GM23338 (cell line): Measurements from ENCODE around the gene LRRC18. TPM values are rescaled to one million over a fixed set of nuclear protein-coding genes. Genes with fewer than 3 reads are reported as not detected.
A peak's percentile ranks its signal among the peaks of the same experiment; 100 is the strongest.

Experiments used
- ATAC-seq: fragments of 200-7000 bp; cut with Tn5 transposase; 3 replicates; pipeline ENCODE4 v1.9.1; 2020
- DNase-seq: peaks from one replicate; pipeline ENCODE4 v3.0.0-alpha.2; 2015; ENCODE audit warnings: low spot score
- H2AFZ ChIP-seq: fragments of 200-600 bp; sonication (generic); 2 replicates; pipeline ENCODE4 v1.8.0; 2016; ENCODE audit warnings: antibody characterized with exemption, mild to moderate bottlenecking, moderate library complexity
- H3F3A ChIP-seq: fragments of 200-600 bp; sonication (generic); replicated peaks from 2 replicates; pipeline ENCODE4 v1.8.0; 2017; ENCODE audit warnings: antibody characterized with exemption, mixed run types, low read depth
- H3K27ac ChIP-seq: fragments of 200-600 bp; sonication (generic); 2 replicates; pipeline ENCODE4 v1.6.1; 2016; ENCODE audit warnings: low read depth
- H3K27me3 ChIP-seq: fragments of 200-600 bp; sonication (generic); 2 replicates; pipeline ENCODE4 v1.8.0; 2016; ENCODE audit warnings: mild to moderate bottlenecking, mixed run types, moderate library complexity; ENCODE audit not compliant: insufficient read depth
- H3K36me3 ChIP-seq: fragments of 200-600 bp; sonication (generic); 2 replicates; pipeline ENCODE4 v1.8.0; 2016; ENCODE audit warnings: mild to moderate bottlenecking; ENCODE audit not compliant: insufficient read depth
- H3K4me1 ChIP-seq: fragments of 200-600 bp; sonication (generic); 2 replicates; pipeline ENCODE4 v1.8.0; 2016; ENCODE audit warnings: mild to moderate bottlenecking, moderate library complexity; ENCODE audit not compliant: insufficient read depth
- H3K4me2 ChIP-seq: fragments of 200-600 bp; sonication (generic); 2 replicates; pipeline ENCODE4 v1.7.1; 2017; ENCODE audit warnings: mixed run types
- H3K4me3 ChIP-seq: fragments of 200-600 bp; sonication (generic); 2 replicates; pipeline ENCODE4 v1.6.1; 2016; ENCODE audit warnings: mixed run types
- H3K79me2 ChIP-seq: fragments of 200-600 bp; sonication (generic); replicated peaks from 2 replicates; pipeline ENCODE4 v1.8.0; 2017; ENCODE audit warnings: mild to moderate bottlenecking; ENCODE audit not compliant: insufficient read depth
- H3K9me2 ChIP-seq: fragments of 200-600 bp; sonication (generic); 2 replicates; pipeline ENCODE4 v1.8.0; 2017; ENCODE audit not compliant: insufficient read depth
- H4K20me1 ChIP-seq: fragments of 200-600 bp; sonication (generic); replicated peaks from 2 replicates; pipeline ENCODE4 v1.8.0; 2017; ENCODE audit warnings: mild to moderate bottlenecking; ENCODE audit not compliant: insufficient read depth
- H3K27ac Mint-ChIP-seq: 2 replicates; pipeline ENCODE4 v1.8.0; 2020; ENCODE audit warnings: inconsistent platforms, mild to moderate bottlenecking, moderate library complexity, mixed read lengths
- H3K27me3 Mint-ChIP-seq: 3 replicates; pipeline ENCODE4 v1.8.0; 2022; ENCODE audit warnings: low read depth, mild to moderate bottlenecking, moderate library complexity, mixed read lengths, inconsistent platforms; ENCODE audit not compliant: insufficient read depth, poor library complexity
- H3K36me3 Mint-ChIP-seq: 3 replicates; pipeline ENCODE4 v1.8.0; 2021; ENCODE audit warnings: low read depth, mild to moderate bottlenecking, inconsistent platforms, moderate library complexity, mixed read lengths
- H3K4me1 Mint-ChIP-seq: 3 replicates; pipeline ENCODE4 v1.8.0; 2020; ENCODE audit warnings: mild to moderate bottlenecking, inconsistent platforms, mixed read lengths
- H3K4me3 Mint-ChIP-seq: 3 replicates; pipeline ENCODE4 v1.8.0; 2021; ENCODE audit warnings: moderate library complexity, mild to moderate bottlenecking, inconsistent platforms, mixed read lengths
- H3K9me3 Mint-ChIP-seq: 3 replicates; pipeline ENCODE4 v1.8.0; 2020; ENCODE audit warnings: moderate library complexity, mild to moderate bottlenecking, inconsistent platforms, mixed read lengths
- CREB1 ChIP-seq: fragments of 250-450 bp; sonication (Bioruptor Pico); IDR thresholded peaks from 2 replicates; pipeline ENCODE4 v1.5.0; 2020; ENCODE audit warnings: low read depth, mild to moderate bottlenecking, moderate library complexity
- EZH2phosphoT487 ChIP-seq: fragments of 200-600 bp; sonication (generic); IDR thresholded peaks from one replicate; pipeline ENCODE4 v1.8.1; 2018; ENCODE audit warnings: antibody characterized with exemption; ENCODE audit not compliant: unreplicated experiment
- JUNB ChIP-seq: IDR thresholded peaks from one replicate; pipeline ENCODE4 v1.6.1; 2016; ENCODE audit warnings: antibody characterized with exemption; ENCODE audit not compliant: unreplicated experiment
- POLR2AphosphoS5 ChIP-seq: IDR thresholded peaks from 2 replicates; pipeline ENCODE4 v1.6.1; 2016; ENCODE audit warnings: antibody characterized with exemption, low read depth
- STAT1 ChIP-seq: IDR thresholded peaks from one replicate; pipeline ENCODE4 v1.6.1; 2016; ENCODE audit warnings: antibody characterized with exemption; ENCODE audit not compliant: unreplicated experiment
- ZNF331 ChIP-seq: fragments of 250-450 bp; sonication (Bioruptor Pico); IDR thresholded peaks from 2 replicates; pipeline ENCODE4 v1.5.0; 2020; ENCODE audit warnings: low read depth, mild to moderate bottlenecking, moderate library complexity
- polyA plus RNA-seq: library from polyadenylated mRNA; unstranded; fragments of >200 nt; fragmentation: Nextera tagmentation; extraction: Ambion mirVana; gene quantifications from 2 replicates; pipeline ENCODE4 v1.2.1, GENCODE V29; 2016
- total RNA-seq: library from RNA; depleted of rRNA; stranded (reverse); fragments of >200 nt; shearing (Covaris generic); gene quantifications from 2 replicates; pipeline ENCODE4 v1.2.3, GENCODE V29; 2014
- TF ChIP-seq, protein P1 (sequence below), 2 experiments: fragments of 200-600 bp in 1 of 2; sonication (generic) in 1 of 2; conservative IDR thresholded peaks; 2 replicates each; pipeline versions ENCODE4 v1.5.1 to v1.6.1; 2016 to 2017; ENCODE audit warnings: antibody characterized with exemption in 2 of 2, low read depth in 2 of 2, mild to moderate bottlenecking in 2 of 2, moderate library complexity in 1 of 2
- TF ChIP-seq, protein P2 (sequence below): IDR thresholded peaks from 2 replicates; pipeline ENCODE4 v1.6.1; 2016; ENCODE audit warnings: antibody characterized with exemption

The LRRC18 gene
- total and polyA plus RNA-seq, 2 experiments from 2014 or later = not detected

DNA sequence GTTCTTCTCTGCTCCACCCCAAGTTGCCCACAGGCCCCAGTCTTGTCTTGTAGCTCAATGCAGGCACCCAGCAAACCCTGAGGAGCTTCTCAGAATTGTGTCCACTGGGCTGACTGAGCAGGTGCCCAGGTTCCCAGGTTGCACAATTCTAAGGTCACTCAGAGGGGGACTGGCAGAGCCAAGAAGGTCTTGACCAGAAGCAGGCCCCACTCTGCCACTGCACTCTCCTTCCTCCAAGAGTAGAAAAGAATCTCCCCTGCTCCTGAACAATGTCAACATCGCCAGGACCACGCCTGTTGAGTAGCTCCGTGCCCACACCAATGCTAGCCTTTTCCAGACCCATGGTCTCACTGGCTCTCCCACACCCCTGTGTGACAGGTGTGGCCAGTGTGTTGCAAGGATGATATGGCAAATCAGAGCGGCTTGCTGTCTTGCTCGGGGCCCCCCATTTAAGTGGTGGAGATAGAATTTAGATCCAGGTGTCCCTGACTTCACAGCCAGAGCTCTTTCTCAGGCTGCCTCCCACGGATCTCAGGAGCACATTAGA lies 577 bp downstream of the LRRC18 start:
- Histone ChIP-seq H3F3A (no peaks in the 10 kb centered on the region), H3K36me3 (no peaks in the 10 kb centered on the region), H3K4me2 (no peak overlapping the region), H3K79me2 (no peaks in the 10 kb centered on the region), H3K4me3 (no peak overlapping the region), H3K27me3 (no peaks in the 10 kb centered on the region), H3K4me1 (no peaks in the 10 kb centered on the region), H3K9me2 (no peaks in the 10 kb centered on the region), H2AFZ (no peak overlapping the region), H3K27ac (no peak overlapping the region), H4K20me1 (no peaks in the 10 kb centered on the region)
- Mint-ChIP-seq H3K27ac (no peak overlapping the region), H3K4me3 (no peak overlapping the region), H3K36me3 (no peaks in the 10 kb centered on the region), H3K9me3 (no peaks in the 10 kb centered on the region; the same call in 2 of the 3 replicates), H3K27me3 (peaks cover 5% of the 10 kb centered on the region), H3K4me1 (peaks cover 11% of the 10 kb centered on the region)
- TF ChIP-seq CREB1 (CRISPR knock-in tag) = no peak
- no peak for DNase-seq
- ATAC-seq = no peak

DNA sequence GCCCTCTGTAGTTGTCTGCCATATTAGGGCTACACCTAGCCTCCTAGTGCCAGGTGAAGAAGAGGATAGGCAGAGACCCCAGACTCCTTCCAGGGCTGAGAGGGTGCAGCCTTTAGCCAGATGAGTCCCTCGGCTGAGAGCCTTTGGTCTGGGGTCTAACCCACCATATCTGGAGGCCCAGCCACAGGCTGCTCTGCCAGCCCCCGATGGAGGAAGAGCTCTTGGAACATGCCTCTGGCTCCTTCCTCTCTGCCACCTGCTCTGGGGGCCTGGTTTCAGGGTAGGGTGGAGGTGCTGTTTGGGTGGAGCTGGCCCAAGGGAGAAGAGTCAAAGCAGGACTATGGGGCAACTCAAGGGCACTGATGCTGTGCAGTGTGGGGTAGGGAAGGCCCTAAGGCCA lies 1.4 kb downstream of the LRRC18 start:
- ATAC-seq = no peak
- H3K4me2 ChIP-seq = no peak overlapping the region
- TF ChIP-seq, protein P1, sequence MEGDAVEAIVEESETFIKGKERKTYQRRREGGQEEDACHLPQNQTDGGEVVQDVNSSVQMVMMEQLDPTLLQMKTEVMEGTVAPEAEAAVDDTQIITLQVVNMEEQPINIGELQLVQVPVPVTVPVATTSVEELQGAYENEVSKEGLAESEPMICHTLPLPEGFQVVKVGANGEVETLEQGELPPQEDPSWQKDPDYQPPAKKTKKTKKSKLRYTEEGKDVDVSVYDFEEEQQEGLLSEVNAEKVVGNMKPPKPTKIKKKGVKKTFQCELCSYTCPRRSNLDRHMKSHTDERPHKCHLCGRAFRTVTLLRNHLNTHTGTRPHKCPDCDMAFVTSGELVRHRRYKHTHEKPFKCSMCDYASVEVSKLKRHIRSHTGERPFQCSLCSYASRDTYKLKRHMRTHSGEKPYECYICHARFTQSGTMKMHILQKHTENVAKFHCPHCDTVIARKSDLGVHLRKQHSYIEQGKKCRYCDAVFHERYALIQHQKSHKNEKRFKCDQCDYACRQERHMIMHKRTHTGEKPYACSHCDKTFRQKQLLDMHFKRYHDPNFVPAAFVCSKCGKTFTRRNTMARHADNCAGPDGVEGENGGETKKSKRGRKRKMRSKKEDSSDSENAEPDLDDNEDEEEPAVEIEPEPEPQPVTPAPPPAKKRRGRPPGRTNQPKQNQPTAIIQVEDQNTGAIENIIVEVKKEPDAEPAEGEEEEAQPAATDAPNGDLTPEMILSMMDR (conservative IDR thresholded peaks at IDR 0.05; ENCODE audit: low read depth in 2 of 2) = no peak
- TF ChIP-seq, protein P2, sequence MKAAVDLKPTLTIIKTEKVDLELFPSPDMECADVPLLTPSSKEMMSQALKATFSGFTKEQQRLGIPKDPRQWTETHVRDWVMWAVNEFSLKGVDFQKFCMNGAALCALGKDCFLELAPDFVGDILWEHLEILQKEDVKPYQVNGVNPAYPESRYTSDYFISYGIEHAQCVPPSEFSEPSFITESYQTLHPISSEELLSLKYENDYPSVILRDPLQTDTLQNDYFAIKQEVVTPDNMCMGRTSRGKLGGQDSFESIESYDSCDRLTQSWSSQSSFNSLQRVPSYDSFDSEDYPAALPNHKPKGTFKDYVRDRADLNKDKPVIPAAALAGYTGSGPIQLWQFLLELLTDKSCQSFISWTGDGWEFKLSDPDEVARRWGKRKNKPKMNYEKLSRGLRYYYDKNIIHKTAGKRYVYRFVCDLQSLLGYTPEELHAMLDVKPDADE = no peak
- TF ChIP-seq POLR2AphosphoS5 (no peak), EZH2phosphoT487 (no peak)
- H3K9me2 ChIP-seq = no peaks in the 10 kb centered on the region
- no peak overlapping the region for H3K27ac ChIP-seq
- H3K36me3 Mint-ChIP-seq = no peaks in the 10 kb centered on the region
- H3K4me1 ChIP-seq = no peaks in the 10 kb centered on the region
- no peak for DNase-seq
- no peak overlapping the region for H3K4me3 ChIP-seq
- no peaks in the 10 kb centered on the region for H3K27me3 ChIP-seq
- no peaks in the 10 kb centered on the region for H3K79me2 ChIP-seq
- peak overlapping the region; percentile 72; the same call in 1 of the 2 replicates for H3K27ac Mint-ChIP-seq
- H3K4me1 Mint-ChIP-seq = peaks cover 11% of the 10 kb centered on the region
- no peaks in the 10 kb centered on the region for H3K36me3 ChIP-seq
- no peaks in the 10 kb centered on the region for H4K20me1 ChIP-seq
- H2AFZ ChIP-seq = no peak overlapping the region
- H3K9me3 Mint-ChIP-seq = no peaks in the 10 kb centered on the region; the same call in 2 of the 3 replicates
- no peak overlapping the region for H3K4me3 Mint-ChIP-seq
- peaks cover 5% of the 10 kb centered on the region for H3K27me3 Mint-ChIP-seq
- H3F3A ChIP-seq = no peaks in the 10 kb centered on the region

- H3K36me3 ChIP-seq = no peaks in the 10 kb centered on the region
- H3K27ac ChIP-seq = no peak overlapping the region
- H3F3A ChIP-seq = no peaks in the 10 kb centered on the region
- Mint-ChIP-seq H3K4me1 (peaks cover 11% of the 10 kb centered on the region), H3K27me3 (peaks cover 5% of the 10 kb centered on the region), H3K27ac (no peak overlapping the region), H3K36me3 (no peaks in the 10 kb centered on the region), H3K9me3 (no peaks in the 10 kb centered on the region; the same call in 2 of the 3 replicates), H3K4me3 (no peak overlapping the region)
- ATAC-seq (no peak), DNase-seq (no peak)
- no peaks in the 10 kb centered on the region for H3K4me1 ChIP-seq
- H3K79me2 ChIP-seq = no peaks in the 10 kb centered on the region
- no peak overlapping the region for H2AFZ ChIP-seq
- H3K4me2 ChIP-seq = no peak overlapping the region
- no peaks in the 10 kb centered on the region for H3K27me3 ChIP-seq
- H4K20me1 ChIP-seq = no peaks in the 10 kb centered on the region
- H3K9me2 ChIP-seq = no peaks in the 10 kb centered on the region
- H3K4me3 ChIP-seq = no peak overlapping the region
- no peak for TF ChIP-seq STAT1
- no peak for TF ChIP-seq ZNF331 (CRISPR knock-in tag)
- no peak for TF ChIP-seq CREB1 (CRISPR knock-in tag)
- no peak for TF ChIP-seq JUNB
These were observed 1.8 kb downstream of the LRRC18 start for GRCh38 chr10:48937796-48938195.
